PC-3 (cell line): ENCODE data around the gene AFDN.

Source experiments
- EZH2 ChIP-seq: fragments of 300-600 bp; sonication (generic); IDR thresholded peaks from one replicate; pipeline ENCODE4 v1.6.1; 2017; ENCODE audit warnings: antibody characterized with exemption, mild to moderate bottlenecking, low read length; ENCODE audit not compliant: unreplicated experiment
- EZH2phosphoT487 ChIP-seq: fragments of 300-600 bp; sonication (generic); IDR thresholded peaks from 2 replicates; pipeline ENCODE4 v1.6.1; 2018; ENCODE audit warnings: mild to moderate bottlenecking, antibody characterized with exemption, low read length, borderline replicate concordance
- TF ChIP-seq, protein P1 (sequence below): fragments of 300-600 bp; sonication (generic); conservative IDR thresholded peaks from 2 replicates; pipeline ENCODE4 v1.5.1; 2017; ENCODE audit warnings: antibody characterized with exemption, low read depth, mild to moderate bottlenecking, low read length

- TF ChIP-seq, protein P1, sequence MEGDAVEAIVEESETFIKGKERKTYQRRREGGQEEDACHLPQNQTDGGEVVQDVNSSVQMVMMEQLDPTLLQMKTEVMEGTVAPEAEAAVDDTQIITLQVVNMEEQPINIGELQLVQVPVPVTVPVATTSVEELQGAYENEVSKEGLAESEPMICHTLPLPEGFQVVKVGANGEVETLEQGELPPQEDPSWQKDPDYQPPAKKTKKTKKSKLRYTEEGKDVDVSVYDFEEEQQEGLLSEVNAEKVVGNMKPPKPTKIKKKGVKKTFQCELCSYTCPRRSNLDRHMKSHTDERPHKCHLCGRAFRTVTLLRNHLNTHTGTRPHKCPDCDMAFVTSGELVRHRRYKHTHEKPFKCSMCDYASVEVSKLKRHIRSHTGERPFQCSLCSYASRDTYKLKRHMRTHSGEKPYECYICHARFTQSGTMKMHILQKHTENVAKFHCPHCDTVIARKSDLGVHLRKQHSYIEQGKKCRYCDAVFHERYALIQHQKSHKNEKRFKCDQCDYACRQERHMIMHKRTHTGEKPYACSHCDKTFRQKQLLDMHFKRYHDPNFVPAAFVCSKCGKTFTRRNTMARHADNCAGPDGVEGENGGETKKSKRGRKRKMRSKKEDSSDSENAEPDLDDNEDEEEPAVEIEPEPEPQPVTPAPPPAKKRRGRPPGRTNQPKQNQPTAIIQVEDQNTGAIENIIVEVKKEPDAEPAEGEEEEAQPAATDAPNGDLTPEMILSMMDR = no peak
- TF ChIP-seq EZH2phosphoT487 (no peak), EZH2 (no peak)
These were observed 190.9 kb downstream of the AFDN start for GRCh38 chr6:168017629-168018028.
